Left lung (tissue), 10 donors: ENCODE data around the gene CHD9. TPM values are rescaled to one million over a fixed set of nuclear protein-coding genes. Genes with fewer than 3 reads are reported as not detected.
"Not testable (repeated sequence)": the region's sequence is repeated elsewhere in the genome, so short reads cannot be mapped to it uniquely, and the experiment has no call there.

ENCODE experiments used
- ATAC-seq: fragments of 200-7000 bp; cut with Tn5 transposase; one replicate; pipeline ENCODE4 v1.9.1; 2020; ENCODE audit warnings: moderate library complexity
- DNase-seq, 4 donors: peaks; one replicate each; pipeline ENCODE4 v3.0.0-alpha.2; 2013 to 2020
- H3K27ac ChIP-seq, 2 donors: fragments of 200-600 bp; sonication (generic) in 1 of 2; one replicate each; pipeline versions ENCODE4 v1.5.0 to v1.8.0; 2020 to 2021
- H3K27me3 ChIP-seq, 2 donors: fragments of 200-600 bp; sonication (generic) in 1 of 2; one replicate each; pipeline versions ENCODE4 v1.5.0 to v1.8.0; 2020 to 2021
- H3K36me3 ChIP-seq, 2 donors: fragments of 200-600 bp; sonication (generic) in 1 of 2; one replicate each; pipeline versions ENCODE4 v1.5.0 to v1.8.0; 2020 to 2021
- H3K4me1 ChIP-seq, 2 donors: fragments of 200-600 bp; one replicate each; pipeline ENCODE4 v1.8.0; 2021
- H3K4me3 ChIP-seq, 2 donors: fragments of 200-600 bp; sonication (generic) in 1 of 2; one replicate each; pipeline versions ENCODE4 v1.5.0 to v1.8.0; 2020 to 2021; ENCODE audit warnings: mild to moderate bottlenecking in 1 of 2
- H3K9me3 ChIP-seq, 2 donors: fragments of 200-600 bp; sonication (generic) in 1 of 2; one replicate each; pipeline versions ENCODE4 v1.5.0 to v1.8.0; 2020 to 2021
- CTCF ChIP-seq, 2 donors: fragments of 200-600 bp; sonication (generic) in 1 of 2; IDR thresholded peaks; one replicate each; pipeline versions ENCODE4 v1.5.0 to v1.8.0; 2021; ENCODE audit warnings: antibody characterized with exemption in 2 of 2
- intact Hi-C, 2 donors: fragments of 100-400 bp; cut with DNase I; formaldehyde crosslinking; loops; one replicate each; pipeline versions ENCODE4 v1.11.2 to v1.14.2; 2022
- polyA plus RNA-seq, 6 donors: library from polyadenylated mRNA; unstranded; fragments of 120-200 nt; gene quantifications; one replicate each; pipeline ENCODE4 v1.2.1, GENCODE V29; 2013; ENCODE audit not compliant: insufficient read length in 6 of 6
- total RNA-seq, 2 donors: library from RNA; stranded (reverse); fragmentation: NEBNext Ultra II Directional; extraction: Animal tissue kit (Norgen Biotek cat#: 25700); gene quantifications; one replicate each; pipeline ENCODE4 v1.2.1, GENCODE V29; 2021
- donor health status: DM: no; HTN: yes; CAD: no.
- donor health status: DM: no; HTN: no; CAD: no.

The CHD9 gene
- total and polyA plus RNA-seq, 8 donors, result 65.6 to 88.0 (median 74.0) TPM

GRCh38 chr16:53067675-53068074, 12.9 kb downstream of the CHD9 start:
- Histone ChIP-seq H3K36me3 (no peaks in the 10 kb centered on the region), H3K4me3 (no peak overlapping the region), H3K27me3 (no peaks in the 10 kb centered on the region), H3K4me1 (peaks cover 13 to 47% of the 10 kb centered on the region in 2 donors), H3K27ac (peak overlapping the region in 1 of 2 donors; percentile 25), H3K9me3 (no peaks in the 10 kb centered on the region)
- TF ChIP-seq CTCF (IDR thresholded peaks at IDR 0.05), result no peak
- DNase-seq (no peak), ATAC-seq (no peak)
- intact Hi-C loops, result no loop called here

GRCh38 chr16:53068423-53068833, 13.6 kb downstream of the CHD9 start:
- no peaks in the 10 kb centered on the region for H3K9me3 ChIP-seq
- H3K36me3 ChIP-seq, result no peaks in the 10 kb centered on the region
- no peak overlapping the region for H3K4me3 ChIP-seq
- peak overlapping the region in 1 of 2 donors; percentile 25 for H3K27ac ChIP-seq
- ATAC-seq, result peak; percentile 35
- H3K4me1 ChIP-seq, result peaks cover 13 to 49% of the 10 kb centered on the region in 2 donors
- no peak for TF ChIP-seq CTCF (IDR thresholded peaks at IDR 0.05)
- DNase-seq, result no peak
- no peaks in the 10 kb centered on the region for H3K27me3 ChIP-seq
- intact Hi-C loops, result no loop called here

GRCh38 chr16:53069772-53070171, 15.0 kb downstream of the CHD9 start:
- Histone ChIP-seq H3K4me1 (peaks cover 13 to 41% of the 10 kb centered on the region in 2 donors), H3K4me3 (no peak overlapping the region), H3K27me3 (no peaks in the 10 kb centered on the region), H3K36me3 (no peaks in the 10 kb centered on the region), H3K27ac (no peak overlapping the region), H3K9me3 (peaks cover 0 to 3% of the 10 kb centered on the region in 2 donors)
- no peak for TF ChIP-seq CTCF (IDR thresholded peaks at IDR 0.05)
- no peak for DNase-seq
- ATAC-seq, result no peak
- intact Hi-C loops, result no loop called here

GRCh38 chr16:53071748-53072301, 17.0 kb downstream of the CHD9 start:
- ATAC-seq (peak; percentile 48), DNase-seq (peak in 2 of 4 donors; percentile 91 to 95)
- intact Hi-C loops, result no loop called here
- peak overlapping the region; percentile 7 to 46 for H3K27ac ChIP-seq
- H3K9me3 ChIP-seq, result peaks cover 0 to 3% of the 10 kb centered on the region in 2 donors
- TF ChIP-seq CTCF (IDR thresholded peaks at IDR 0.05), result no peak
- no peak overlapping the region for H3K4me3 ChIP-seq
- H3K36me3 ChIP-seq, result no peaks in the 10 kb centered on the region
- peaks cover 13 to 30% of the 10 kb centered on the region in 2 donors for H3K4me1 ChIP-seq
- H3K27me3 ChIP-seq, result no peaks in the 10 kb centered on the region

GRCh38 chr16:53073022-53073421, 18.2 kb downstream of the CHD9 start:
- Histone ChIP-seq H3K27ac (peak overlapping the region in 1 of 2 donors; percentile 33), H3K36me3 (no peaks in the 10 kb centered on the region), H3K9me3 (peaks cover 0 to 3% of the 10 kb centered on the region in 2 donors), H3K27me3 (no peaks in the 10 kb centered on the region), H3K4me3 (no peak overlapping the region), H3K4me1 (peaks cover 13 to 30% of the 10 kb centered on the region in 2 donors)
- ATAC-seq, result no peak
- no peak for TF ChIP-seq CTCF (IDR thresholded peaks at IDR 0.05)
- intact Hi-C loops, result no loop called here
- DNase-seq, result no peak

- H3K9me3 ChIP-seq, H3K4me3 ChIP-seq, H3K27me3 ChIP-seq, H3K36me3 ChIP-seq, ATAC-seq, H3K27ac ChIP-seq, DNase-seq, intact Hi-C loops: not testable (repeated sequence)
- peaks cover 13 to 27% of the 10 kb centered on the region in 2 donors for H3K4me1 ChIP-seq
These were observed 19.5 kb downstream of the CHD9 start for GRCh38 chr16:53074296-53074695.

GRCh38 chr16:53075461-53075860, 20.7 kb downstream of the CHD9 start:
- H3K27ac ChIP-seq, H3K27me3 ChIP-seq, H3K36me3 ChIP-seq, intact Hi-C loops, H3K9me3 ChIP-seq, DNase-seq, H3K4me3 ChIP-seq, ATAC-seq: not testable (repeated sequence)
- H3K4me1 ChIP-seq, result peaks cover 13 to 36% of the 10 kb centered on the region in 2 donors
